Measurements from ENCODE around the gene SEBOX.
A peak's percentile ranks its signal among the peaks of the same experiment; 100 is the strongest.

DNA sequence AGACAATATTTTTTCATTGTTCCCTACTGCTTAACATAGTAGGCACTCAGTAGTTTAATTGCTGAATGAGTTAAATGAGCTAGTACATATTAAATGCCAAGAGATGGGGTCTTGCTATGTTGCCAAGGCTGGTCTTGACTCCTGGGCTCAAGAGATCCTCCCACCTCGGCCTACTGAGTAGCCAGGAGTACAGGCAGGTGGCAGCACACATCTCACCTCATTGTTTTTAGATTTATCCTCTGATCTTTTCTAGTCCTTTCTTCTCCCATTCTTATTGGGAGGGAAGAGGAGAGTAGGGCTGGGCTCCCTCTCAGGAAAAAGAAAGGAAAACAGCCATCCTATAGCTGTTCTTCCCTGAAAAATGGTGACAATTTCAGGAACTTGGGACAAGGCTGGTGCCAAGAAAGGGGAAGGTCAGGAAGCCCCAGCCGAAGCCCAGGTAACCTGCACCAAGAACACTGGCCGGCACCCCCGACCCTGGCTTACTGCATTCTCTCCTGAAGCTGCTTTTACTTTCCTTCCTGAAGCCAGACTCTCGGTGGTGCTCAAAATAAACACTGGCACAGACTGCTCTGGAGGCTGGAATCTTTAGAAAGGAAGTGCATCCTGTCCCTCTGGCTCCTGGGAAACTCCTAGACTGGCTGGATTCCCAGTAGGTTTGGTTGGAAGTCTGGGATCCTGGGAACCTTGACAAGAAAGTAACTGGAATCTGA, 26.8 kb downstream of the SEBOX start:
- TF ChIP-seq POLR2AphosphoS5 (IDR thresholded peaks at IDR 0.05; ENCODE audit: low read depth) (no peak), CTCF (conservative IDR thresholded peaks at IDR 0.05; ENCODE audit: low read depth in 2 of 2) (0 out of 4 replicates have a peak, but pooled peaks of 1 of the 2 experiments have one; percentile 8), EZH2 (IDR thresholded peaks at IDR 0.05; ENCODE audit: low read depth, unreplicated experiment) (no peak), EZH2phosphoT487 (IDR thresholded peaks at IDR 0.05; ENCODE audit: unreplicated experiment) (no peak), JUNB (IDR thresholded peaks at IDR 0.05; ENCODE audit: unreplicated experiment) (no peak), CREB1 (CRISPR knock-in tag; IDR thresholded peaks at IDR 0.05; ENCODE audit: low read depth) (no peak), ZNF331 (CRISPR knock-in tag; IDR thresholded peaks at IDR 0.05; ENCODE audit: low read depth) (no peak), NANOG (IDR thresholded peaks at IDR 0.05; ENCODE audit: borderline replicate concordance) (no peak), STAT1 (IDR thresholded peaks at IDR 0.05; ENCODE audit: unreplicated experiment) (no peak), ZNF114 (CRISPR knock-in tag; IDR thresholded peaks at IDR 0.05) (no peak)
- TF ChIP-seq, protein P1, sequence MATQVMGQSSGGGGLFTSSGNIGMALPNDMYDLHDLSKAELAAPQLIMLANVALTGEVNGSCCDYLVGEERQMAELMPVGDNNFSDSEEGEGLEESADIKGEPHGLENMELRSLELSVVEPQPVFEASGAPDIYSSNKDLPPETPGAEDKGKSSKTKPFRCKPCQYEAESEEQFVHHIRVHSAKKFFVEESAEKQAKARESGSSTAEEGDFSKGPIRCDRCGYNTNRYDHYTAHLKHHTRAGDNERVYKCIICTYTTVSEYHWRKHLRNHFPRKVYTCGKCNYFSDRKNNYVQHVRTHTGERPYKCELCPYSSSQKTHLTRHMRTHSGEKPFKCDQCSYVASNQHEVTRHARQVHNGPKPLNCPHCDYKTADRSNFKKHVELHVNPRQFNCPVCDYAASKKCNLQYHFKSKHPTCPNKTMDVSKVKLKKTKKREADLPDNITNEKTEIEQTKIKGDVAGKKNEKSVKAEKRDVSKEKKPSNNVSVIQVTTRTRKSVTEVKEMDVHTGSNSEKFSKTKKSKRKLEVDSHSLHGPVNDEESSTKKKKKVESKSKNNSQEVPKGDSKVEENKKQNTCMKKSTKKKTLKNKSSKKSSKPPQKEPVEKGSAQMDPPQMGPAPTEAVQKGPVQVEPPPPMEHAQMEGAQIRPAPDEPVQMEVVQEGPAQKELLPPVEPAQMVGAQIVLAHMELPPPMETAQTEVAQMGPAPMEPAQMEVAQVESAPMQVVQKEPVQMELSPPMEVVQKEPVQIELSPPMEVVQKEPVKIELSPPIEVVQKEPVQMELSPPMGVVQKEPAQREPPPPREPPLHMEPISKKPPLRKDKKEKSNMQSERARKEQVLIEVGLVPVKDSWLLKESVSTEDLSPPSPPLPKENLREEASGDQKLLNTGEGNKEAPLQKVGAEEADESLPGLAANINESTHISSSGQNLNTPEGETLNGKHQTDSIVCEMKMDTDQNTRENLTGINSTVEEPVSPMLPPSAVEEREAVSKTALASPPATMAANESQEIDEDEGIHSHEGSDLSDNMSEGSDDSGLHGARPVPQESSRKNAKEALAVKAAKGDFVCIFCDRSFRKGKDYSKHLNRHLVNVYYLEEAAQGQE (IDR thresholded peaks at IDR 0.05; ENCODE audit: unreplicated experiment) = no peak
- TF ChIP-seq, protein P2, sequence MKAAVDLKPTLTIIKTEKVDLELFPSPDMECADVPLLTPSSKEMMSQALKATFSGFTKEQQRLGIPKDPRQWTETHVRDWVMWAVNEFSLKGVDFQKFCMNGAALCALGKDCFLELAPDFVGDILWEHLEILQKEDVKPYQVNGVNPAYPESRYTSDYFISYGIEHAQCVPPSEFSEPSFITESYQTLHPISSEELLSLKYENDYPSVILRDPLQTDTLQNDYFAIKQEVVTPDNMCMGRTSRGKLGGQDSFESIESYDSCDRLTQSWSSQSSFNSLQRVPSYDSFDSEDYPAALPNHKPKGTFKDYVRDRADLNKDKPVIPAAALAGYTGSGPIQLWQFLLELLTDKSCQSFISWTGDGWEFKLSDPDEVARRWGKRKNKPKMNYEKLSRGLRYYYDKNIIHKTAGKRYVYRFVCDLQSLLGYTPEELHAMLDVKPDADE (IDR thresholded peaks at IDR 0.05) = no peak
- TF ChIP-seq, protein P3, sequence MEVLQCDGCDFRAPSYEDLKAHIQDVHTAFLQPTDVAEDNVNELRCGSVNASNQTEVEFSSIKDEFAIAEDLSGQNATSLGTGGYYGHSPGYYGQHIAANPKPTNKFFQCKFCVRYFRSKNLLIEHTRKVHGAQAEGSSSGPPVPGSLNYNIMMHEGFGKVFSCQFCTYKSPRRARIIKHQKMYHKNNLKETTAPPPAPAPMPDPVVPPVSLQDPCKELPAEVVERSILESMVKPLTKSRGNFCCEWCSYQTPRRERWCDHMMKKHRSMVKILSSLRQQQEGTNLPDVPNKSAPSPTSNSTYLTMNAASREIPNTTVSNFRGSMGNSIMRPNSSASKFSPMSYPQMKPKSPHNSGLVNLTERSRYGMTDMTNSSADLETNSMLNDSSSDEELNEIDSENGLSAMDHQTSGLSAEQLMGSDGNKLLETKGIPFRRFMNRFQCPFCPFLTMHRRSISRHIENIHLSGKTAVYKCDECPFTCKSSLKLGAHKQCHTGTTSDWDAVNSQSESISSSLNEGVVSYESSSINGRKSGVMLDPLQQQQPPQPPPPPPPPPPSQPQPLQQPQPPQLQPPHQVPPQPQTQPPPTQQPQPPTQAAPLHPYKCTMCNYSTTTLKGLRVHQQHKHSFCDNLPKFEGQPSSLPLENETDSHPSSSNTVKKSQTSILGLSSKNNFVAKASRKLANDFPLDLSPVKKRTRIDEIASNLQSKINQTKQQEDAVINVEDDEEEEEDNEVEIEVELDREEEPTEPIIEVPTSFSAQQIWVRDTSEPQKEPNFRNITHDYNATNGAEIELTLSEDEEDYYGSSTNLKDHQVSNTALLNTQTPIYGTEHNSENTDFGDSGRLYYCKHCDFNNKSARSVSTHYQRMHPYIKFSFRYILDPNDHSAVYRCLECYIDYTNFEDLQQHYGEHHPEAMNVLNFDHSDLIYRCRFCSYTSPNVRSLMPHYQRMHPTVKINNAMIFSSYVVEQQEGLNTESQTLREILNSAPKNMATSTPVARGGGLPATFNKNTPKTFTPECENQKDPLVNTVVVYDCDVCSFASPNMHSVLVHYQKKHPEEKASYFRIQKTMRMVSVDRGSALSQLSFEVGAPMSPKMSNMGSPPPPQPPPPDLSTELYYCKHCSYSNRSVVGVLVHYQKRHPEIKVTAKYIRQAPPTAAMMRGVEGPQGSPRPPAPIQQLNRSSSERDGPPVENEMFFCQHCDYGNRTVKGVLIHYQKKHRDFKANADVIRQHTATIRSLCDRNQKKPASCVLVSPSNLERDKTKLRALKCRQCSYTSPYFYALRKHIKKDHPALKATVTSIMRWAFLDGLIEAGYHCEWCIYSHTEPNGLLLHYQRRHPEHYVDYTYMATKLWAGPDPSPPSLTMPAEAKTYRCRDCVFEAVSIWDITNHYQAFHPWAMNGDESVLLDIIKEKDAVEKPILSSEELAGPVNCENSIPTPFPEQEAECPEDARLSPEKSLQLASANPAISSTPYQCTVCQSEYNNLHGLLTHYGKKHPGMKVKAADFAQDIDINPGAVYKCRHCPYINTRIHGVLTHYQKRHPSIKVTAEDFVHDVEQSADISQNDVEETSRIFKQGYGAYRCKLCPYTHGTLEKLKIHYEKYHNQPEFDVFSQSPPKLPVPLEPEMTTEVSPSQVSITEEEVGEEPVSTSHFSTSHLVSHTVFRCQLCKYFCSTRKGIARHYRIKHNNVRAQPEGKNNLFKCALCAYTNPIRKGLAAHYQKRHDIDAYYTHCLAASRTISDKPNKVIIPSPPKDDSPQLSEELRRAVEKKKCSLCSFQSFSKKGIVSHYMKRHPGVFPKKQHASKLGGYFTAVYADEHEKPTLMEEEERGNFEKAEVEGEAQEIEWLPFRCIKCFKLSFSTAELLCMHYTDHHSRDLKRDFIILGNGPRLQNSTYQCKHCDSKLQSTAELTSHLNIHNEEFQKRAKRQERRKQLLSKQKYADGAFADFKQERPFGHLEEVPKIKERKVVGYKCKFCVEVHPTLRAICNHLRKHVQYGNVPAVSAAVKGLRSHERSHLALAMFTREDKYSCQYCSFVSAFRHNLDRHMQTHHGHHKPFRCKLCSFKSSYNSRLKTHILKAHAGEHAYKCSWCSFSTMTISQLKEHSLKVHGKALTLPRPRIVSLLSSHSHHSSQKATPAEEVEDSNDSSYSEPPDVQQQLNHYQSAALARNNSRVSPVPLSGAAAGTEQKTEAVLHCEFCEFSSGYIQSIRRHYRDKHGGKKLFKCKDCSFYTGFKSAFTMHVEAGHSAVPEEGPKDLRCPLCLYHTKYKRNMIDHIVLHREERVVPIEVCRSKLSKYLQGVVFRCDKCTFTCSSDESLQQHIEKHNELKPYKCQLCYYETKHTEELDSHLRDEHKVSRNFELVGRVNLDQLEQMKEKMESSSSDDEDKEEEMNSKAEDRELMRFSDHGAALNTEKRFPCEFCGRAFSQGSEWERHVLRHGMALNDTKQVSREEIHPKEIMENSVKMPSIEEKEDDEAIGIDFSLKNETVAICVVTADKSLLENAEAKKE (CRISPR knock-in tag; IDR thresholded peaks at IDR 0.05) = no peak
